PFSK-1 (cell line): ENCODE results near the gene PLEKHD1.

Experiments used
- FOXP2 ChIP-seq: optimal IDR thresholded peaks from 2 replicates; pipeline ENCODE3; 2011; ENCODE audit warnings: borderline replicate concordance, control low read depth, inconsistent platforms; ENCODE audit not compliant: insufficient read depth; ENCODE audit errors: extremely low read length, extremely low read depth
- POLR2AphosphoS5 ChIP-seq: IDR thresholded peaks from 2 replicates; pipeline ENCODE4 v1.6.1; 2012; ENCODE audit warnings: low read depth, mild to moderate bottlenecking, control low read depth, low read length, moderate library complexity
- REST ChIP-seq, 2 experiments: IDR thresholded peaks; 2 replicates each; pipeline versions ENCODE4 v1.6.1 to v1.8.0; 2011 to 2012; ENCODE audit warnings: low read depth in 2 of 2, low read length in 2 of 2, control low read depth in 1 of 2, inconsistent platforms in 1 of 2, mild to moderate bottlenecking in 1 of 2, moderate library complexity in 1 of 2; ENCODE audit not compliant: insufficient read depth in 1 of 2
- SIN3A ChIP-seq: IDR thresholded peaks from 2 replicates; pipeline ENCODE4 v1.6.1; 2012; ENCODE audit warnings: mild to moderate bottlenecking, low read length, moderate library complexity, borderline replicate concordance; ENCODE audit not compliant: insufficient read depth
- TAF1 ChIP-seq: IDR thresholded peaks from 2 replicates; pipeline ENCODE4 v1.6.1; 2012; ENCODE audit warnings: low read length, control low read depth, borderline replicate concordance; ENCODE audit not compliant: insufficient read depth

PLEKHD1 gene

GRCh38 chr14:69483765-69484443 is 624 bp upstream of the PLEKHD1 start:
- TF ChIP-seq SIN3A, result no peak
- no peak for TF ChIP-seq TAF1
- no peak for TF ChIP-seq FOXP2
- no peak for TF ChIP-seq REST (IDR thresholded peaks at IDR 0.05; ENCODE audit: insufficient read depth in 1 of 2, low read depth in 2 of 2, low read length in 2 of 2)

GRCh38 chr14:69485315-69485660 is 760 bp downstream of the PLEKHD1 start:
- TF ChIP-seq POLR2AphosphoS5 (no peak), TAF1 (no peak), SIN3A (no peak), FOXP2 (no peak), REST (IDR thresholded peaks at IDR 0.05; ENCODE audit: insufficient read depth in 1 of 2, low read depth in 2 of 2, low read length in 2 of 2) (no peak)

- no peak for TF ChIP-seq SIN3A
- TF ChIP-seq FOXP2, result no peak
Observed at GRCh38 chr14:69485701-69486100, 1.2 kb downstream of the PLEKHD1 start.

GRCh38 chr14:69487226-69487625 is 2.7 kb downstream of the PLEKHD1 start:
- no peak for TF ChIP-seq REST (IDR thresholded peaks at IDR 0.05; ENCODE audit: insufficient read depth in 1 of 2, low read depth in 2 of 2, low read length in 2 of 2)
- TF ChIP-seq FOXP2, result no peak
- TF ChIP-seq POLR2AphosphoS5, result no peak
- TF ChIP-seq SIN3A, result no peak
- TF ChIP-seq TAF1, result no peak

GRCh38 chr14:69487771-69488170 is 3.2 kb downstream of the PLEKHD1 start:
- TF ChIP-seq SIN3A (no peak), TAF1 (no peak), FOXP2 (no peak), REST (IDR thresholded peaks at IDR 0.05; ENCODE audit: insufficient read depth in 1 of 2, low read depth in 2 of 2, low read length in 2 of 2) (no peak), POLR2AphosphoS5 (no peak)
